GM19240 (cell line): ENCODE data around the gene MRPL3.
"Not testable (repeated sequence)": the region's sequence is repeated elsewhere in the genome, so short reads cannot be mapped to it uniquely, and the experiment has no call there.

Source experiments
- DNase-seq: peaks from one replicate; pipeline ENCODE4 v3.0.0; 2011; ENCODE audit warnings: low spot score; ENCODE audit not compliant: insufficient read length

Gene MRPL3

DNA sequence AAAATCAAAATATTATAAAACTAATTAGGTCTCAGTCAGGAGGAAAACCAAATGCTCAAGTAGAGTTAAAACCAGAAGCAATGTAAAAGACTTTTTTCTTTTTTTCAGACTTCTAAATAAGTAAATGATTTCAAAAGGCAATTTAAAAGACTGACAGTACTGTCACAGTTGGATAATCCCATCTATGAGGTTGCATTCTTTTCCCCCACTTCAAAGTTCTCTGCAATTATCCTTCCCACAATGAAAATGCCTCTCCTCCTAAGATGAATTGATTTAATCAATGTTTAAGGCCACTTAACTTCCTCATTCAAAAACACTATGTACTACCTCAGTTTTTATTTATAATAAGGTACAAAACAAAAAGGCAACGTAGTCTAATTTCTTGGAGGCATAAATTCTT is 8.1 kb downstream of the MRPL3 start:
- no peak for DNase-seq

- no peak for DNase-seq
Observed at GRCh38 chr3:131491775-131492174, 11.0 kb downstream of the MRPL3 start.

GRCh38 chr3:131491084-131491483 is 11.7 kb downstream of the MRPL3 start:
- DNase-seq = no peak

DNA sequence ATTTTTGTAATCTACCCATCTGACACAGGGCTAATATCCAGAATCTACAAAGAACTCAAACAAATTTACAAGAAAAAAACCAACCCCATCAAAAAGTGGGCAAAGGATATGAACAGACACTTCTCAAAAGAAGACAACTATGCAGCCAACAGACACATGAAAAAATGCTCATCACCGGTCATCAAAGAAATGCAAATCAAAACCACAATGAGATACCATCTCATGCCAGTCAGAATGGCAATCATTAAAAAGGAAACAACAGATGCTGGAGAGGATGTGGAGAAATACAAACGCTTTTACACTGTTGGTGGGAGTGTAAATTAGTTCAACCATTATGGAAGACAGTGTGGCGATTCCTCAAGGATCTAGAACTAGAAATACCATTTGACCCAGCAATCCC is 16.2 kb downstream of the MRPL3 start:
- not testable (repeated sequence) for DNase-seq

- DNase-seq = no peak
Observed at GRCh38 chr3:131485119-131485518, 17.7 kb downstream of the MRPL3 start.

- no peak for DNase-seq
Observed at GRCh38 chr3:131484496-131485111, 18.2 kb downstream of the MRPL3 start.

DNA sequence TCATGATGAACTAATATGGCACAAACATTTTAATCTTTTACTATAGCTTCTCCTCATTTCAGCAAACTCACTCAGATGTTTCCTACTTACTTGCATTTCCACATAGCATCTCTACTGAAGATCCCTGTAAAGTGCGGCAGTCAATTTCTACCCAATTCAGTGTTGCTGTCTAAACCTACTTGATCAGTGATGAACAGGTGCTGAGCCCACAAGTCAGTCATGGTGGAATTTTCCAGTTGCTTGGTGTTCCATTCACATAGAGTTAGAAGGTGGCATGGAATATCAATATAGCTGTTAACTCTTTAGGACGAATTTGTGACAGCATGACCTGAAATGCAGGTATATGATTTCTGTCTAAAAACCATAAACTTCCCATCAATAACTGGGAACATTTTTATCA is 22.7 kb downstream of the MRPL3 start:
- DNase-seq = no peak

DNA sequence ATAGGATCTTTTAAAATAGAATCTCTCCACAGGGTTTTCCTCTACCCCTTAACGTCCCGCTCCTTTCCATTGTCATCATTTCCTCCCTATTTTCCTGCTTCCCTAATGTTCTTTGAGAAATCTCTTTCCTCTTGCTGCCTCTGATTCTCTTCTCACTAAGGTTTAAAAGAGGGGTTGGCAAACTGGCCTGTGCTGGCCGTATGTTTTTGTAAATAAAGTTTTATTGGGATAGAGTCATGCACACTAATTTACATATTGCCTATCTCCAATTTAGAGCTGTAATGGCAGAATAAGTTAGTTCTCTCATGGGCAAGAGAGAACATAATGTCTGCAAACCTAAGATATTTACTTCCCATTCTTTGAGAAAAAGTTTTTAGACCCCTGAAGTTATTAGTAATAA is 25.0 kb downstream of the MRPL3 start:
- no peak for DNase-seq

GRCh38 chr3:131474115-131474514 is 28.7 kb downstream of the MRPL3 start:
- no peak for DNase-seq

- DNase-seq = no peak
Observed at GRCh38 chr3:131470377-131470776, 32.4 kb downstream of the MRPL3 start.

DNA sequence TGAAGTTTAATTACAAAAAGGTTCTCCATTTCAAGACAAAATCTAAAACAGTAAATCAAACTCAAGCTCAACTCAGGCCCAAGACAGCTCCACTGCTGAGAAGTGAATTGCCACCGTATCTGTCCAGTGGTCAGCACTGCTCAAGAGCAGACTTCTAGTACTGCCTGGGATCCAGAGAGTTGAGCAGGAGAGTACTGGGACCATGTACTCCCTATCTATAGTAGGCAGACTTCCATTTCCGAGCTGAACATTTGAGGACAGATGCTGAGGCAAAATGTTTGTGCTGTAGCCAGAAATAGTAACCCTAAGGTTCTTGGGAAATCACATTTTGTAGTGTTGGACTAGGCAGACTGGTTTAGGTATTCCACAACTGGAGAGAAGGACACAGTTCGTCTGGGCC is 44.1 kb downstream of the MRPL3 start:
- DNase-seq = no peak

GRCh38 chr3:131457220-131457619 is 45.6 kb downstream of the MRPL3 start:
- DNase-seq = no peak

DNA sequence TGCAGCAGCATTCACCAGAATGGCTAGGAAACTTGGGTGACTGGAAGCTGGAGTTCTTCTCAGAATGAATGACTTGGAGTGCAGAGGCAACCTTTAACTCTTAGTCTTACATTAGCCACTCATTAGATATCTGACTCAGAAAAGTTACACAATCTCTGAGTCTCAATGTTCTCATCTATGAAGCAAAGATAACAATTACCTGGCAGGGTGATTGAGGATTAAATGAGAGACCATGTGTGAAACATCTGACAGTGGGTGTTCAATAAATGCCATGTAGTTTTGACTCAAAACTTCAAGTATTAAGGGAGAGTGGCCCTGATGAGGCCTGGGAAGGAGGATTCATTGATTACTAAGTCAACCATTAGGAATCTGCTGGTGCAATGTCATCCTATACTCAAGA is 48.3 kb downstream of the MRPL3 start:
- DNase-seq = no peak

- DNase-seq = no peak
Observed at GRCh38 chr3:131453533-131453932, 49.2 kb downstream of the MRPL3 start.

DNA sequence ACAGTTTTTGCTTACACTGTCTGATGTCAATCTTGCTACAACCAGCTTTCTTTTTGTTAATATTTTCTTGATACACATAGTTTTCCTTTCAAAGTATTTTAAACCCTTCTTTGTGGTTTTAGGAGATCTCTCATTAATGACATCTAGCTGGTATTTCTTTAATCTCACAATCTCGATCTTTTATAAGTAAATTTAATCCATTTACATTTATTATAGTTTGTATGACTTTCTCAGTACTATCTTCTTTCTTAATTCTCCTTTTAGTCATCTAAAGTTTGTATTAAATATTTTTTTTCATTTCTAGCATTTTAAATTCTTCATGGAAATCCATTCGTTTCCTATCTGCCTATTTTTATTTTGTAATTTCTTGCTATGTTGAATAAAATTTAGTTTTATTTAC is 55.4 kb downstream of the MRPL3 start:
- no peak for DNase-seq

- no peak for DNase-seq
Observed at GRCh38 chr3:131444180-131444579, 58.6 kb downstream of the MRPL3 start.

GRCh38 chr3:131439084-131439483 is 63.7 kb downstream of the MRPL3 start:
- DNase-seq = no peak

- no peak for DNase-seq
Observed at GRCh38 chr3:131435000-131435399, 67.8 kb downstream of the MRPL3 start.

DNA sequence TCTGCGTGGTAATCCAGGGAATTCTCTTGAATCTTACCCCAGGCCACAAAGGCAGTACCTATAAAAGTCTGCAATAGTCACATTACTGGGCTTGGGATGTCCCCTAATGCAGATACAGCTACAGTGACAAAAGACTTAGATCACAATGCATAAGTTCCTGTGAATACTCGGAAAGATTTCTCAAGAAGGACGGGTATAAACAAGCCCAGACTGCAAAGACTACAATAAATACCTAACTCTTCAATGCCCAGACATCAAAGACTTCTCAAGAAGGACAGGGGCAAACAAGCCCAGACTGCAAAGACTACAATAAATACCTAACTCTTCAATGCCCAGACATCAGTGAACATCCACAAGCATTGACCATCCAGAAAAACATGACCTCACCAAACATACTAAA is 70.3 kb downstream of the MRPL3 start:
- no peak for DNase-seq

- DNase-seq = no peak
Observed at GRCh38 chr3:131431754-131432153, 71.0 kb downstream of the MRPL3 start.

DNA sequence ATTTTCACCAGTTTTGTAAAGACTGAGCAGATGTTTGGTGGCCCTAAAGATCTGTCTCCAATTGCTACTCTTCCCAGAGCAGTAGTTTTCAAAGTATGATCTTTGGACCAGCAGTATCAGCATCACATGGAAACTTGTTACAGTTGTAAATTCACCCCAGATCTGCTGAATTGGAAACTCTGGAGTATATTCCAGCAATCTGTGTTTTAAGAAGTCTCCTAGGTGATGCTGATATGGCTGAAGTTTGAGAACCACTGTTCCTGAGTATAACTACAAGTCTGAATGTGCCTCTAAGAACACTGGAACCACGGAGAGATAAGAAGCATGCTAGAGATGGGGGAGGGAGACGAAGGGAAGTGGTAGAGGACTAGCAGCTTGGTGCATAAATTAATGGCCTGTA is 75.5 kb downstream of the MRPL3 start:
- no peak for DNase-seq

- DNase-seq = no peak
Observed at GRCh38 chr3:131421957-131422498, 80.7 kb downstream of the MRPL3 start.

- no peak for DNase-seq
Observed at GRCh38 chr3:131421301-131421700, 81.5 kb downstream of the MRPL3 start.

DNA sequence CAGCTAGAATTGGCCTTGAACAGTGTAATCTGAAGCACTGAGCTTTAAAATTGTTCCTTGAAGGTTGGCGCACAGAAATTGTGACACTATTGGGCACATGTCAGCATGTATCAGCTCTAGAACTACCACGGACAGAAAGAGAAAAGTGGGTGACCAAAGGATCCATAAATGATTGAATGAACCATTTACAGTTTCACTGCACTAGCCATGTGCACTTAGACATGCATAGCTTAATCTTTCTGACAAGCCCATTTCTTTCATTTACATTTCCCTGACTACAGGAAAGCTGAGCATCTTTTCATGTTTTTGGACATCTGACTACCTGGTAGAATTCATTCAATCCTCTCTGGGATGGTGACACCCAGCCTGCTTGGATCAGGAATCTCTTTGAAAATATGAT is 85.0 kb downstream of the MRPL3 start:
- no peak for DNase-seq
